GM19240 (cell line): ENCODE measurements around the gene ADORA2B.

Experiments used
- DNase-seq: peaks from one replicate; pipeline ENCODE4 v3.0.0; 2011; ENCODE audit warnings: low spot score; ENCODE audit not compliant: insufficient read length

The ADORA2B gene

GRCh38 chr17:15952916-15953790, 8.2 kb downstream of the ADORA2B start:
- no peak for DNase-seq

GRCh38 chr17:15954222-15954621, 9.3 kb downstream of the ADORA2B start:
- no peak for DNase-seq

GRCh38 chr17:15955793-15956541, 11.0 kb downstream of the ADORA2B start:
- no peak for DNase-seq

- no peak for DNase-seq
These were observed 12.3 kb downstream of the ADORA2B start for GRCh38 chr17:15957206-15957605.

- no peak for DNase-seq
These were observed 12.8 kb downstream of the ADORA2B start for GRCh38 chr17:15957608-15958307.

- no peak for DNase-seq
These were observed 13.5 kb downstream of the ADORA2B start for GRCh38 chr17:15958484-15958854.

GRCh38 chr17:15963670-15964110, 18.8 kb downstream of the ADORA2B start:
- no peak for DNase-seq

GRCh38 chr17:15965528-15965927, 20.6 kb downstream of the ADORA2B start:
- DNase-seq, result no peak

- DNase-seq, result no peak
These were observed 21.4 kb downstream of the ADORA2B start for GRCh38 chr17:15966183-15966878.

GRCh38 chr17:15966879-15967248, 21.9 kb downstream of the ADORA2B start:
- no peak for DNase-seq

GRCh38 chr17:15967706-15968399, 22.9 kb downstream of the ADORA2B start:
- DNase-seq, result no peak

GRCh38 chr17:15969463-15969862, 24.5 kb downstream of the ADORA2B start:
- DNase-seq, result no peak

GRCh38 chr17:15970500-15970899, 25.6 kb downstream of the ADORA2B start:
- no peak for DNase-seq

GRCh38 chr17:15971098-15971678, 26.3 kb downstream of the ADORA2B start:
- no peak for DNase-seq

GRCh38 chr17:15971882-15972281, 27.0 kb downstream of the ADORA2B start:
- no peak for DNase-seq

GRCh38 chr17:15972497-15972951, 27.6 kb downstream of the ADORA2B start:
- DNase-seq, result no peak

- no peak for DNase-seq
These were observed 28.1 kb downstream of the ADORA2B start for GRCh38 chr17:15973016-15973415.

- no peak for DNase-seq
These were observed 28.9 kb downstream of the ADORA2B start for GRCh38 chr17:15973834-15974233.

- no peak for DNase-seq
These were observed 33.0 kb downstream of the ADORA2B start for GRCh38 chr17:15977894-15978293.

- DNase-seq, result no peak
These were observed 33.7 kb downstream of the ADORA2B start for GRCh38 chr17:15978606-15979005.
